OCI-LY3 (cell line): ENCODE results near the gene AUNIP.

Experiments
- H2AFZ ChIP-seq: fragments of 200-600, 300-600 bp; shearing (Covaris generic); 2 replicates; pipeline ENCODE4 v1.6.0; 2014; ENCODE audit warnings: antibody characterized with exemption, low read depth, low read length
- H3K27ac ChIP-seq: fragments of 200-600, 300-600 bp; sonication (generic); 2 replicates; pipeline ENCODE4 v1.5.1; 2014; ENCODE audit warnings: mild to moderate bottlenecking, low read length, moderate library complexity, mixed read lengths
- H3K27me3 ChIP-seq: fragments of 200-600, 300-600 bp; sonication (generic); 2 replicates; pipeline ENCODE4 v1.6.1; 2014; ENCODE audit warnings: low read depth, low read length, mixed read lengths
- H3K36me3 ChIP-seq: fragments of 200-600, 300-600 bp; sonication (generic); replicated peaks from 2 replicates; pipeline ENCODE3; 2014; ENCODE audit warnings: low read depth, low read length, mixed read lengths
- H3K4me1 ChIP-seq: fragments of 300-600, 200-600 bp; sonication (generic); 2 replicates; pipeline ENCODE4 v1.6.1; 2014; ENCODE audit warnings: low read length, mixed read lengths
- H3K4me2 ChIP-seq: fragments of 200-600, 300-600 bp; sonication (generic); 2 replicates; pipeline ENCODE4 v1.6.1; 2014; ENCODE audit warnings: low read length, mixed read lengths
- H3K4me3 ChIP-seq: fragments of 300-600, 200-600 bp; sonication (generic); 2 replicates; pipeline ENCODE4 v1.5.1; 2014; ENCODE audit warnings: antibody characterized with exemption, mild to moderate bottlenecking, low read length, moderate library complexity
- H3K79me2 ChIP-seq: fragments of 300-600, 200-600 bp; shearing (Covaris generic); 2 replicates; pipeline ENCODE4 v1.6.1; 2014; ENCODE audit warnings: mild to moderate bottlenecking, low read length, mixed read lengths
- H3K9ac ChIP-seq: fragments of 300-600, 200-600 bp; shearing (Covaris generic); 2 replicates; pipeline ENCODE4 v1.6.0; 2014; ENCODE audit warnings: mild to moderate bottlenecking, low read length, moderate library complexity
- H3K9me3 ChIP-seq: fragments of 200-600, 300-600 bp; shearing (Covaris generic); 2 replicates; pipeline ENCODE4 v1.6.1; 2014; ENCODE audit warnings: low read length, mixed read lengths; ENCODE audit not compliant: insufficient read depth
- H4K20me1 ChIP-seq: fragments of 200-600, 300-600 bp; sonication (generic); 2 replicates; pipeline ENCODE4 v1.6.1; 2016; ENCODE audit warnings: low read length, mixed read lengths; ENCODE audit not compliant: insufficient read depth
- CTCF ChIP-seq: fragments of 200-600, 300-600 bp; sonication (generic); IDR thresholded peaks from 2 replicates; pipeline ENCODE4 v1.5.1; 2014; ENCODE audit warnings: antibody characterized with exemption, low read length, low read depth
- EZH2phosphoT487 ChIP-seq: fragments of 200-600 bp; shearing (Covaris generic); IDR thresholded peaks from 2 replicates; pipeline ENCODE4 v1.6.1; 2018; ENCODE audit warnings: antibody characterized with exemption, mixed run types, low read depth

Gene AUNIP

GRCh38 chr1:25804964-25805862 is 54.0 kb downstream of the AUNIP start:
- H4K20me1 ChIP-seq: no peaks in the 10 kb centered on the region
- no peak overlapping the region for H3K27ac ChIP-seq
- H3K9me3 ChIP-seq: no peaks in the 10 kb centered on the region
- no peaks in the 10 kb centered on the region for H3K27me3 ChIP-seq
- H3K4me2 ChIP-seq: no peak overlapping the region
- TF ChIP-seq EZH2phosphoT487: no peak
- no peak for TF ChIP-seq CTCF
- H3K9ac ChIP-seq: no peak overlapping the region
- peaks cover 33% of the 10 kb centered on the region for H3K4me1 ChIP-seq
- no peak overlapping the region for H3K4me3 ChIP-seq
- H3K79me2 ChIP-seq: no peaks in the 10 kb centered on the region
- H2AFZ ChIP-seq: no peak overlapping the region
- H3K36me3 ChIP-seq: no peaks in the 10 kb centered on the region

GRCh38 chr1:25804244-25804963 is 54.9 kb downstream of the AUNIP start:
- H3K36me3 ChIP-seq: no peaks in the 10 kb centered on the region
- no peak overlapping the region for H3K4me2 ChIP-seq
- H3K27me3 ChIP-seq: no peaks in the 10 kb centered on the region
- no peak for TF ChIP-seq CTCF
- TF ChIP-seq EZH2phosphoT487: no peak
- peaks cover 27% of the 10 kb centered on the region for H3K4me1 ChIP-seq
- H3K9me3 ChIP-seq: no peaks in the 10 kb centered on the region
- H2AFZ ChIP-seq: no peak overlapping the region
- H3K4me3 ChIP-seq: no peak overlapping the region
- H3K27ac ChIP-seq: no peak overlapping the region
- no peak overlapping the region for H3K9ac ChIP-seq
- no peaks in the 10 kb centered on the region for H3K79me2 ChIP-seq
- no peaks in the 10 kb centered on the region for H4K20me1 ChIP-seq

- H3K36me3 ChIP-seq: no peaks in the 10 kb centered on the region
- no peaks in the 10 kb centered on the region for H4K20me1 ChIP-seq
- no peak overlapping the region for H3K4me3 ChIP-seq
- H3K27ac ChIP-seq: no peak overlapping the region
- no peaks in the 10 kb centered on the region for H3K27me3 ChIP-seq
- TF ChIP-seq CTCF (no peak), EZH2phosphoT487 (no peak)
- peaks cover 23% of the 10 kb centered on the region for H3K4me1 ChIP-seq
- H3K4me2 ChIP-seq: no peak overlapping the region
- no peak overlapping the region for H3K9ac ChIP-seq
- H3K79me2 ChIP-seq: no peaks in the 10 kb centered on the region
- no peaks in the 10 kb centered on the region for H3K9me3 ChIP-seq
- no peak overlapping the region for H2AFZ ChIP-seq
Observed at GRCh38 chr1:25803368-25803767, 55.9 kb downstream of the AUNIP start.

- H3K27me3 ChIP-seq: no peaks in the 10 kb centered on the region
- H3K4me1 ChIP-seq: peaks cover 23% of the 10 kb centered on the region
- no peak overlapping the region for H3K4me2 ChIP-seq
- no peaks in the 10 kb centered on the region for H3K36me3 ChIP-seq
- no peak overlapping the region for H3K9ac ChIP-seq
- no peaks in the 10 kb centered on the region for H4K20me1 ChIP-seq
- H3K27ac ChIP-seq: no peak overlapping the region
- H3K79me2 ChIP-seq: no peaks in the 10 kb centered on the region
- no peak for TF ChIP-seq EZH2phosphoT487
- H3K9me3 ChIP-seq: no peaks in the 10 kb centered on the region
- no peak overlapping the region for H2AFZ ChIP-seq
- H3K4me3 ChIP-seq: no peak overlapping the region
Observed at GRCh38 chr1:25802915-25803314, 56.3 kb downstream of the AUNIP start.
